ENCODE measurements around the gene CSNK1G1.

DNA sequence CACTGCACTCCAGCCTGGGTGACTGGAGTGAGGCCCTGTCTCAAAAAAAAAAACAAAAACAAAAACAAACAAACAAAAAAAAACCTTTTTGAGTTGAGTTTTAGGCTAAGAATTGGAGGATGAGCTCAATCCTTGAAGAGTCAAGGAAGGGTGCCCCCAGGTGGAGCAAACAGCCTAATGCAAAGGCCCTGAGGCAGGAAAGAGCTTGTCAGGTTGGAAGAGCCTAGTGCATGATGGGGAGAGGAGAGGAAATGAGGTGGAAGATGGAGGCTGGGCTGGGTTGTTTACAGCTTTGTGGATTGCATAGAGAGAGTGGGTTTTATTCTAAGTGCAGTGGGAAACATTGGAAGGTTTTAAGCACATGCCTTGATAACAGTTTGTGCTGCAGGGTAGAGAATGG lies 206.5 kb downstream of the CSNK1G1 start:
- no peak for TF ChIP-seq POLR2A (IDR thresholded peaks at IDR 0.05)
- TF ChIP-seq, protein P1, sequence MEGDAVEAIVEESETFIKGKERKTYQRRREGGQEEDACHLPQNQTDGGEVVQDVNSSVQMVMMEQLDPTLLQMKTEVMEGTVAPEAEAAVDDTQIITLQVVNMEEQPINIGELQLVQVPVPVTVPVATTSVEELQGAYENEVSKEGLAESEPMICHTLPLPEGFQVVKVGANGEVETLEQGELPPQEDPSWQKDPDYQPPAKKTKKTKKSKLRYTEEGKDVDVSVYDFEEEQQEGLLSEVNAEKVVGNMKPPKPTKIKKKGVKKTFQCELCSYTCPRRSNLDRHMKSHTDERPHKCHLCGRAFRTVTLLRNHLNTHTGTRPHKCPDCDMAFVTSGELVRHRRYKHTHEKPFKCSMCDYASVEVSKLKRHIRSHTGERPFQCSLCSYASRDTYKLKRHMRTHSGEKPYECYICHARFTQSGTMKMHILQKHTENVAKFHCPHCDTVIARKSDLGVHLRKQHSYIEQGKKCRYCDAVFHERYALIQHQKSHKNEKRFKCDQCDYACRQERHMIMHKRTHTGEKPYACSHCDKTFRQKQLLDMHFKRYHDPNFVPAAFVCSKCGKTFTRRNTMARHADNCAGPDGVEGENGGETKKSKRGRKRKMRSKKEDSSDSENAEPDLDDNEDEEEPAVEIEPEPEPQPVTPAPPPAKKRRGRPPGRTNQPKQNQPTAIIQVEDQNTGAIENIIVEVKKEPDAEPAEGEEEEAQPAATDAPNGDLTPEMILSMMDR (IDR thresholded peaks at IDR 0.05) = no peak
